Stromal cell of bone marrow (primary cell): ENCODE measurements around the gene ROR2.

ENCODE experiments used
- DNase-seq: peaks from one replicate; pipeline ENCODE4 v3.0.0-alpha.2; 2012; ENCODE audit warnings: low read depth

ROR2 gene

GRCh38 chr9:91516081-91516480 lies 433.9 kb downstream of the ROR2 start:
- no peak for DNase-seq

GRCh38 chr9:91515074-91515687 lies 434.8 kb downstream of the ROR2 start:
- peak; percentile 73 for DNase-seq
